NCI-H2196 treated with DMSO at 0.1 percent for 48 hours (cell line): ENCODE data around the gene LYRM7.
"Not testable (repeated sequence)": the region's sequence is repeated elsewhere in the genome, so short reads cannot be mapped to it uniquely, and the experiment has no call there.

Experiments
- DNase-seq: peaks from one replicate; lab custom pipeline; 2025; ENCODE audit not compliant: unreplicated experiment; lab: John Stamatoyannopoulos, UW

Gene LYRM7

DNA sequence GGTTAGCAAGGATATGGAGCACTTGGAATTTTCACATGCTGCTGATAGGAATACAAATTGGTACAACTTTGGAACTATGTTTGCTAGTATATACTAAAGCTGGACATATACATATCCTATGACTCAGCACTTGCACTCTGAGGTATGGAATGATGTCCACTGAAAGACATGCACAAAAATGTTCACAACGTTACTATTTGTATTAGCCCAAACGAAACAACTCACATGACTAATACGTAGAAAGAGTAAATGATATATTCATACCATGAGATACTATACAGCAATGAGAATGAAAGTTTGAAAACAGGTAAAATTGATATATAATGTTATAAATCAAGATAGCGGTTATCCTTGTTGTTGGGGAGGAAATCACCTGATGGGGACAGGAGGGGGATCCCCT, 47.6 kb downstream of the LYRM7 start:
- no peak for DNase-seq

DNA sequence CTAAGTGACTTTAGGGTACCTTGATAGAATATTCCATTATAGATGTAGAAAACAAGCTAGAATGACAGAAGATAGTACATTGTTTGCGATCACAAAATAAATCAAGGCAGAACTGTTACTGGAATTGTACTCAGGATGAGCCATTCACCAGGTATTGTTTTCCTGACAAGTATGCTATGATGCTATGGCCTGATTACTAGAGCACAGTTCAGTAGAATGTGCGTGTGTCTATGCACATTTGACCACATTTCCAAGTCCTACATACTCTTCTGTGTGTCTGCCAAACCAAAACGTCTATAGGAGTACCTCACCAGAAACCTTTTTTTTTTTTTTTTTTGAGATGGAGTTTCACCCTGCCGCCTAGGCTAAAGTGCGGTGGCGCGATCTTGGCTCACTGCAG, 49.8 kb downstream of the LYRM7 start:
- DNase-seq = no peak

DNA sequence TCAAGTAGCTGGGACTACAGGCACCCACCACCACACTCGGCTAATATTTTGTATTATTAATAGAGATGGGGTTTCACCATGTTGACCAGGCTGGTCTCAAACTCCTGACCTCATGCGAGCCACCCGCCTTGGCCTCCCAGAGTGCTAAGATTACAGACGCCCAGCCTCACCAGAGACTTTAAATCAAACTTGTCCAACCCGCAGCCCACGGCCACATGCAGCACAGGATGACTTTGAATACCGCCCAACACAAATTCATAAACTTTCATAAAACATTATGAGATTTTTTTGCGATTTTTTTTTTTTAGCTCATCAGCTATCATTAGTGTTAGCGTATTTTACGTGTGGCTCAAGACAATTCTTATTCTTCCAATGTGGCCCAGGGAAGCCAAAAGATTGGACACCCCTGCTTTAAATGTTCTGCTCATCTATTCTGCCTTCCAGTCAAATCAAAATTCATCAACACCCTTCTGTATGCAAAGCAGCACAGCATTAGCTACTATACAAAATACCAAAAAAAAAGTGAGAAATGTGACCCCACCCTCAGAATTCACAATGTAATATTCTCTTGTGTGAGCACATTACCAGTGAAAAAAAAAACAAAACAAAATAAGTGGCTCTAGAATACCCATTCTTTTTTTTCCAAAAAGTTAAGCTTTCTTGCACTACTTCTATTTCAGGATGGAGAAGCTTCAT, 50.4 kb downstream of the LYRM7 start:
- no peak for DNase-seq

DNA sequence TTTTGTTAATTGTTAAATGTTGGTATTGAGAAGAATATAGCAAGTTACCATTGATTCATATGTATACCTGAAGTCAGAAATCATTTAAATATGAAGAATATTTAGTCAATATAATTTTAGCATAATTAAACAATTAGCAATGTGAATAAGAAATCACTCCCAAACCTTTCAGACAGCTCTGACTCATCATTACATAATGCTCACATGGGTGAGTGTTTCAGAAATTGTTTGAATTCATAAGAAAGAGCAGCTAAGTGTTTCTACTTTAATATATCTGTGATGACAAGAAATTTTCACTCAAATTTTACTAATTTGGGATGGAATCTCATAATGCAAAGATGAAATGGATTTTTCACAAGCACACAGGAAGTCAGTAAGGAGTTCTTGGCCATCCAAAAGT, 51.1 kb downstream of the LYRM7 start:
- no peak for DNase-seq

DNA sequence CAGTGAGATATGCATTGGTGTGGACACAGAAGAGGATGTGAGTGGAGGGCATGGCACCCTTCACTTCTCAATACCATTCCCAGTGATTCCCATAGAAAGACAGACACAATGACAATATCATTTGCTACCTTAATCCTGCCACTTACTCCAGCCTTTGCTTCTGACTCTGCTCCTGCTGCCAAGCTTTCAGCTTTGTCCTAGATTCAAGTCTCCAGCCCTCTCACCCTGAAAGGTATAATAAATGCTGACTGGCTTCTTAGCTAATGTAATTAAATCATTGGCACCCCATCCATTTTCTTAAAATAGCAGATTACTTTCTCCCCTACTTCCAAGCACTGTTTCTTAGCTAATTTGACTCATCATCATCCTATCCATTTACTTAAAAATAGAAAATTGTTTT, 52.0 kb downstream of the LYRM7 start:
- DNase-seq = no peak

DNA sequence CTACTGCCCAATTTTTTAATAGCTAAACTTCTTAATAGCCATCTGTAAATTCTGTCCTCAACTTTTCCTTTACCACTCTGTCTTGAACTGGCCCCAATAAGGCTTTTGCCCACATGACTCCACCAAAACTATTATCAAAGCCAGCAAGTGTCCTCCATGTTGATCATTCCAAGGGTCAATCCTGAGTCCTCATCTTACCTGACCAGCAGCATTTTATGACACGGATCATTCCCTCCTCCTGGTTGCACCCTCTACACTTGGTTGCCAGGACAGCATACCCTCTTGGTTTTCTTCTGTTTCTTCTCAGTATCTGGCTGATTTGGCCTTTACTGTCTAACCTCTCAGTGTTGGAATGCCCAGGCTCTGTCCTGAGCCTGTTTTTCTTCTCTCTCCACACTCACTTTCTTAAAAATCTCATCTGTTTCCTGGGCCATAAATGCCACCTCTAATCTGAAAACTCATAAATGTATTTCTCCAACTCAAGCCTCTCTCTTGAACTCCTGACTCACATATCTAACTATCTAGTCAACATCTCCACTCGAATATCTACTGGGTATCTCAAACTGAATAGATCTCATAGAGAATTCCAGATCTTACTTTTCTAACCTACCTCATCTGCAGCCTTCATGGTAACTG, 53.1 kb downstream of the LYRM7 start:
- no peak for DNase-seq

- DNase-seq = no peak
Measured at GRCh38 chr5:131224387-131225201, 53.9 kb downstream of the LYRM7 start.

GRCh38 chr5:131225282-131225974, 54.7 kb downstream of the LYRM7 start:
- DNase-seq = no peak

DNA sequence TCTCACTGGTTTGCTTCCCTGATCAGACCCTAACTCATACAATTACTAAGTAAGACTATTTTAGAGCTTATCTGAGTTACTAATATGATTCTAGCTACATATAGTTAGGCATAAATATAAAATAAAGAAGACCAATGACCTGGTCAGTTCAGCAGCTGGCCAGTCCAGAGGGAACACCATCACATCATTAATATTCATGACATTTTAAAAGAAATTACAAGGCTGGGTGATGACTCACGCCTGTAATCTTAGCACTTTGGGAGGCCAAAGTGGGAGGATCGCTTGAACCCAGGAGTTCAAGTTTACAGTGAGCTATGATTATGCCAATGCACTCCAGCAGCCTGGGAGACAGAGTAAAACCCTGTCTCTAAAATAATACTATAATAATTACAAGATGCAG, 56.2 kb downstream of the LYRM7 start:
- no peak for DNase-seq

DNA sequence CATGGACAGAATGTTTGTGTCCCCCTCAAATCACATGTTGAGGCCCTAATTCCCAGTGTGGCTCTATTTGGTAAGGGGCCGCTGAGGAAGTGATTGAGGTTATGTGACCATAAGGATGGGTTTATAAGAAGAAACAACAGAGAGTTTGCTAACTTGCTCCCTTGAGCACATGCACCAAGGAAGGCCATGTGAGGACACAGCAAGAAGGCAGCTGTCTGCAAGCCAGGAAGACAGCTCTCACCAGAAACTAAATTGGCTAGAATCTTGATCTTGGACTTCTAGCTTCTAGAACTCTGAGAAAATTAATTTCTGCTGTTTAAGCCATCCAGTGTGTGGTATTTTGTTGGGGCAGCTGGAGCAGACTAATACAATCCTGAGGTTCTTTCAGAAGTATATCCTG, 57.9 kb downstream of the LYRM7 start:
- DNase-seq = no peak

DNA sequence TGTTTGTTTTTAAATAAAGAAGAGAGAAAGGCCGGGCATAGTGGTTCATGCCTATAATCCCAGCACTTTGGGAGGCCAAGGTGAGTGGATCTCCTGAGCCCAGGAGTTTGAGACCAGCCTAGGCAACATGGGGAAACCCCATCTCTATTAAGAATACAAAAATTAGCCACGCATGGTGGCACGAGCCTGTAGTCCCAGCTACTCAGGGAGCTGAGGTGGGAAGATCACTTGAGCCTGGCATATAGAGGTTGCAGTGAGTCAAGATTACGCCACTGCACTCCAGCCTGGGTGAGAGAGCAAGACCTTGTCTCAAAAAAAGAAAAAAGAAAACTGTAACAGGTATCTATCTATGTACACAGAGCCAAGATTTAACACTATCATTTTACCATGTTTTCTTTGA, 58.9 kb downstream of the LYRM7 start:
- DNase-seq = no peak

- DNase-seq = no peak
Measured at GRCh38 chr5:131230406-131230805, 59.7 kb downstream of the LYRM7 start.

- DNase-seq = no peak
Measured at GRCh38 chr5:131239686-131240085, 68.9 kb downstream of the LYRM7 start.

DNA sequence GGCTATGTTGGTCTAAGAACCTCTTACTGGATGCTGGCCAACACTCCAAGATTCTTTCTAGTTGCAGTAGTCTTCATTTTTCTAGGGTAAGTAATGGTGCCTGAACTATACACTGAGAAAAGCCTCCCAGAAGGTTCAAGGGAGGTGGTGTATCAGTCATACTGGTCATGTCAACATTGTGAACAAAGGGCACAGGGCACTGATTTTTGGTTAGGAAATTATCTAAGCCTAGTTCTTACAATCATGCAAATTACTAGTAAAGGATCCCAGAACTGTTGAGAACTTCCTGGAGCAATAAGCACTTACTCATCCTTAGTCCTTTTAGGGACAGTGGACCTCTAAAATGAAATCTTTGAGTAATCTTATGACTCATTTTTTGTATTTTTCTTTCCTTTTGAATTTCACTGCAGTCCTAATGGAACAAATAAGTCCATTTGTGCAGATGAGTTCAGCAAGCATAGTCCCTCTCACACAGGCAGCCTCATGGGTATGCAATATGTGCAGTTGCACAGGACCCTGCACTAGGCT, 72.0 kb downstream of the LYRM7 start:
- DNase-seq = no peak

DNA sequence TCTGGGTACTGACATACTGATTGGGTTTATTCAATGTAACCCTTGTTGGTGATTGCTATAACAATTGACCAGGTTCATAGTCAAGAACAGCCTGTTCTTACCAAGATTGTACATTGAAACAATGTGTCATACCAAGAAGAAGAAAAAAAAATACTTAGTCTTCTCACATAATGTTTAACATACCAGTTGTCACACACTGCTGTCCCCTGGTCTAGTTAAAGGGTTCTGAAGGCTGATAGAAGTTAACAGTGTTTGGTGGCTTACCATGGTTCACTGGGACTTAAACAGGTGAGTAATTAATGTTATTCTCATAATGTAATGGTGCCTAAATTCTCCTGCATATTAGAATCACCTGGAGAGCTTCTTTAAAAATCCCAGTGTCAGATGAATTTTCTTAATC, 74.6 kb downstream of the LYRM7 start:
- DNase-seq = no peak

DNA sequence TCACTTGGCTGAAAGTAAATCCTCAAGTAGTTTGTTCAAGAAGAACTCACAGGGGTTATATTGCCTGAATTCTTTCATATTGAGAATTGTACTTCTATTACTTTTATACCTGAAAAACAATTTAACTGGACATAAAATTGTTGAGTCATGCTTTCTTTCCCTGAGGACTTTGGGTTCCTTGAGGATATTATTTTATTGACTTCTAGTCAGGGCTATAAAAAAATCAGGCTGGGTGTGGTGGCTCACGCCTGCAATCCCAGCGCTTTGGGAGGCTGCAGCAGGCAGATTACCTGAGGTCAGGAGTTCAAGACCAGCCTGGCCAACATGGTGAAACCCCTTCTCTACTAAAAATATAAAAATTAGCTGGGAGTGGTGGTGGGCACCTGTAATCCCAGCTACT, 75.2 kb downstream of the LYRM7 start:
- DNase-seq = no peak

GRCh38 chr5:131246504-131246903, 75.8 kb downstream of the LYRM7 start:
- no peak for DNase-seq

DNA sequence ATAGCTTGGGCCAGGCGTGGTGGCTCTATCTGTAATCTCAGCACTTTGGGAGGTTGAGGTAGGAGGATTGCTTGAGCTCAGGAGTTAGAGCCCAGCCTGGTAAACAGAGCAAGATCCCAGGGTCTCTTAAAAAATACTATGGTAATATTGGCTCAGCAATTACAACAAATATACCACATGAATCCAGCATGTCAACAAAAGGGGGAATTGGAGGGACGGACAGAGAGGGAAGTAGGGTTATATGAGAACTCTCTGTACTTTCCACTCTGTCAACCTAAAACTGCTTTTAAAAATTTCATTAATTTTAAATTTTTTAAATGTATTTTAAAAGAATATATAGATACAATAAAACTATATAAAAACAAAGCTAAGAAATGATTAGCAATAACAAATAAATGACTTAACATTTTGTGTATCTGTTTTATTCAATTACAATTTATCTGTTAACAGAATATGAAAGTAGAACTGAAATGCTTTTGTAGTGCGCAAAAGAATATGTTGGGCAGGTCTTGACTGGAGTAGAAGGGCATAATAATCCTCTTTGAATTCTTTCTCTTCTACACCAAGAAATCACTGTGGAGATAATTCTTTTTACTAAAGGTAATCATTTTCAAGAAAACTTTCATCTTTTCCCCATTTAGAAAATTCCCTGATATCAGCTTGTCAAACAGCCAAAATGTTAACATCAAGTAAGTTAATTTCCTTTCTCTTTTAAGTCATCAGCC, 80.2 kb downstream of the LYRM7 start:
- no peak for DNase-seq

GRCh38 chr5:131252824-131253171, 82.1 kb downstream of the LYRM7 start:
- DNase-seq = no peak

DNA sequence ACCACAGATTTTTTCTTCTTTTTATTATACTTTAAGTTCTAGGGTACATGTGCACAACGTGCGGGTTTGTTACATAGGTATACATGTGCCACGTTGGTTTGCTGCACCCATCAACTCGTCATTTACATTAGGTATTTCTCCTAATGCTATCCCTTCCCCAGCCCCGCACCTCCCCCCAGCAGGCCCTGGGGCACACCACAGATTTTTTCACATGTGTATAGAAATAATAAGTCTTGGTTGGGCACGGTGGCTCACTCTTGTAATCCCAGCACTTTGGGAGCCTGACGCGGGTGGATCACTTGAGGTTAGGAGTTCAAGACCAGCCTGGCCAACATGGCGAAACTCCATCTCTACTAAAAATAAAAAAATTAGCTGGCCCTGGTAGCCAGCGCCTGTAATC, 83.3 kb downstream of the LYRM7 start:
- not testable (repeated sequence) for DNase-seq

- no peak for DNase-seq
Measured at GRCh38 chr5:131254741-131255140, 84.0 kb downstream of the LYRM7 start.
